Astrocyte of the cerebellum (primary cell): ENCODE data around the gene CDK14.

ENCODE experiments used
- DNase-seq: peaks from one replicate; pipeline ENCODE4 v3.0.0-alpha.2; 2011; ENCODE audit warnings: low read depth
- H3K4me3 ChIP-seq: 2 replicates; pipeline ENCODE4 v1.5.1; 2011; ENCODE audit warnings: mild to moderate bottlenecking, low read depth, low read length, moderate library complexity
- CTCF ChIP-seq: IDR thresholded peaks from 2 replicates; pipeline ENCODE4 v1.5.1; 2012; ENCODE audit warnings: low read length, low read depth, moderate library complexity, mild to moderate bottlenecking; ENCODE audit errors: missing control alignments
- in situ Hi-C: cut with HindIII; loops from 2 replicates; pipeline ENCODE4 v1.10.0; 2017; ENCODE audit warnings: low sequenced_read_pairs

CDK14 gene

DNA sequence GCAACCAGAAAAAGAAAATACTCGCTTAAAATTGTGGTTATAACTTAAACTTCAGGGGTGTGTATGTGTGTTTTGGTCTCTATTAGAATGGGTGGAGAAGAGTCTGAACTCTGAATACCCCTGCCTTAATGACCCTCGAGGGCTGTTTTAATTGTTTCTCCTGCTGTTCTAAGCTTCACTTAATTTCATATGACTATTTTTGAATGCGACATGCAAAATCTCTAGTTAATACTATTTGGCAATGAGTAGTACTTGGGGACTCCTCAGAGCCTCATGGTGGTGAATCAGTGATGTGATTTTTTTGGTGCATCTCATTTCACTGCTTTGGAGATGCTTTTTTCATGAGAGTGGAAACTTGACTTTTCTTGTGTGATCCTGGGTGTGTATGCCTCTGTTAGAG is 178.6 kb downstream of the CDK14 start:
- TF ChIP-seq CTCF: no peak
- in situ Hi-C loops: no loop called here
- no peak overlapping the region for H3K4me3 ChIP-seq
- no peak for DNase-seq

- no peak for TF ChIP-seq CTCF
- in situ Hi-C loops: no loop called here
- no peak for DNase-seq
- H3K4me3 ChIP-seq: no peak overlapping the region
Observed at GRCh38 chr7:90775383-90775965, 179.4 kb downstream of the CDK14 start.

- no peak for TF ChIP-seq CTCF
- no peak for DNase-seq
- in situ Hi-C loops: no loop called here
- no peak overlapping the region for H3K4me3 ChIP-seq
Observed at GRCh38 chr7:90777041-90777440, 180.9 kb downstream of the CDK14 start.

GRCh38 chr7:90777465-90777864 is 181.3 kb downstream of the CDK14 start:
- no peak for TF ChIP-seq CTCF
- no peak for DNase-seq
- in situ Hi-C loops: no loop called here
- no peak overlapping the region for H3K4me3 ChIP-seq

- no peak for DNase-seq
- no peak for TF ChIP-seq CTCF
- in situ Hi-C loops: no loop called here
Observed at GRCh38 chr7:90777886-90778285, 181.8 kb downstream of the CDK14 start.

GRCh38 chr7:90788052-90788451 is 191.9 kb downstream of the CDK14 start:
- DNase-seq: peak; percentile 48
- in situ Hi-C loops: no loop called here
- TF ChIP-seq CTCF: no peak
- H3K4me3 ChIP-seq: no peak overlapping the region

More at GRCh38 chr7:90777886-90778285, 181.8 kb downstream of the CDK14 start:
- no peak overlapping the region for H3K4me3 ChIP-seq

DNA sequence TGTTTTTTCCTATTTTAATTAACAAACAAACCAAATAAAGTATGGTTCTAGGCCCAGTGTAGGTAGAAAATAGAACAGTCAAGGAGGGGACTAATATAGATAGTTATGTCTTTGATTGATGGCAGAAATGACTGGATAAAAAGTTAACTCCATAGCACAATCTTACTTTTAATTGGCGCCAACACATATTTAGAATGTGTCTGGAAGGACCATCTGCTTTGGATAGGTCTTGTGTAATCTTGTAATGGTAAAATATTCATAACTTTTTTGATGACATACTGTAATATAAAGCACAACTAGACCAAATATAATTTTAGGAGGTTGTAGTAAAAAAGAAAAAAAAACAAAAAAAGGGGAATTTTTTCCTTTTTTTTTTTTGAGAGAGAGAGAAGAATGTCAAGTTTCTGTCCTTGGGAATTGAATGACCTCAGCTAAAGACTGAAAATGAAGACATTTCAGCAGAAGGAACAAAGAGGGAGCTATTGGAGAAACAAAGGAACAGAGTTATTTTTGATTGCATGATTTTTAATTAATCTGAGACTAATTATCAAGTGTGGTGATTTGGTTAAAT is 193.7 kb downstream of the CDK14 start:
- no peak overlapping the region for H3K4me3 ChIP-seq
- no peak for DNase-seq
- in situ Hi-C loops: no loop called here
- TF ChIP-seq CTCF: no peak
